GM23338 (cell line): Measurements from ENCODE around the gene TAF1B. TPM values are rescaled to one million over a fixed set of nuclear protein-coding genes. Genes with fewer than 3 reads are reported as not detected.

Experiments
- ATAC-seq: fragments of 200-7000 bp; cut with Tn5 transposase; 3 replicates; pipeline ENCODE4 v1.9.1; 2020
- DNase-seq: peaks from one replicate; pipeline ENCODE4 v3.0.0-alpha.2; 2015; ENCODE audit warnings: low spot score
- H2AFZ ChIP-seq: fragments of 200-600 bp; sonication (generic); 2 replicates; pipeline ENCODE4 v1.8.0; 2016; ENCODE audit warnings: antibody characterized with exemption, mild to moderate bottlenecking, moderate library complexity
- H3F3A ChIP-seq: fragments of 200-600 bp; sonication (generic); replicated peaks from 2 replicates; pipeline ENCODE4 v1.8.0; 2017; ENCODE audit warnings: antibody characterized with exemption, mixed run types, low read depth
- H3K27ac ChIP-seq: fragments of 200-600 bp; sonication (generic); 2 replicates; pipeline ENCODE4 v1.6.1; 2016; ENCODE audit warnings: low read depth
- H3K27me3 ChIP-seq: fragments of 200-600 bp; sonication (generic); 2 replicates; pipeline ENCODE4 v1.8.0; 2016; ENCODE audit warnings: mild to moderate bottlenecking, mixed run types, moderate library complexity; ENCODE audit not compliant: insufficient read depth
- H3K36me3 ChIP-seq: fragments of 200-600 bp; sonication (generic); 2 replicates; pipeline ENCODE4 v1.8.0; 2016; ENCODE audit warnings: mild to moderate bottlenecking; ENCODE audit not compliant: insufficient read depth
- H3K4me1 ChIP-seq: fragments of 200-600 bp; sonication (generic); 2 replicates; pipeline ENCODE4 v1.8.0; 2016; ENCODE audit warnings: mild to moderate bottlenecking, moderate library complexity; ENCODE audit not compliant: insufficient read depth
- H3K4me2 ChIP-seq: fragments of 200-600 bp; sonication (generic); 2 replicates; pipeline ENCODE4 v1.7.1; 2017; ENCODE audit warnings: mixed run types
- H3K4me3 ChIP-seq: fragments of 200-600 bp; sonication (generic); 2 replicates; pipeline ENCODE4 v1.6.1; 2016; ENCODE audit warnings: mixed run types
- H3K79me2 ChIP-seq: fragments of 200-600 bp; sonication (generic); replicated peaks from 2 replicates; pipeline ENCODE4 v1.8.0; 2017; ENCODE audit warnings: mild to moderate bottlenecking; ENCODE audit not compliant: insufficient read depth
- H3K9me2 ChIP-seq: fragments of 200-600 bp; sonication (generic); 2 replicates; pipeline ENCODE4 v1.8.0; 2017; ENCODE audit not compliant: insufficient read depth
- H4K20me1 ChIP-seq: fragments of 200-600 bp; sonication (generic); replicated peaks from 2 replicates; pipeline ENCODE4 v1.8.0; 2017; ENCODE audit warnings: mild to moderate bottlenecking; ENCODE audit not compliant: insufficient read depth
- H3K27ac Mint-ChIP-seq: 2 replicates; pipeline ENCODE4 v1.8.0; 2020; ENCODE audit warnings: inconsistent platforms, mild to moderate bottlenecking, moderate library complexity, mixed read lengths
- H3K27me3 Mint-ChIP-seq: 3 replicates; pipeline ENCODE4 v1.8.0; 2022; ENCODE audit warnings: low read depth, mild to moderate bottlenecking, moderate library complexity, mixed read lengths, inconsistent platforms; ENCODE audit not compliant: insufficient read depth, poor library complexity
- H3K36me3 Mint-ChIP-seq: 3 replicates; pipeline ENCODE4 v1.8.0; 2021; ENCODE audit warnings: low read depth, mild to moderate bottlenecking, inconsistent platforms, moderate library complexity, mixed read lengths
- H3K4me1 Mint-ChIP-seq: 3 replicates; pipeline ENCODE4 v1.8.0; 2020; ENCODE audit warnings: mild to moderate bottlenecking, inconsistent platforms, mixed read lengths
- H3K4me3 Mint-ChIP-seq: 3 replicates; pipeline ENCODE4 v1.8.0; 2021; ENCODE audit warnings: moderate library complexity, mild to moderate bottlenecking, inconsistent platforms, mixed read lengths
- H3K9me3 Mint-ChIP-seq: 3 replicates; pipeline ENCODE4 v1.8.0; 2020; ENCODE audit warnings: moderate library complexity, mild to moderate bottlenecking, inconsistent platforms, mixed read lengths
- CREB1 ChIP-seq: fragments of 250-450 bp; sonication (Bioruptor Pico); IDR thresholded peaks from 2 replicates; pipeline ENCODE4 v1.5.0; 2020; ENCODE audit warnings: low read depth, mild to moderate bottlenecking, moderate library complexity
- ETS1 ChIP-seq: IDR thresholded peaks from 2 replicates; pipeline ENCODE4 v1.6.1; 2016; ENCODE audit warnings: antibody characterized with exemption
- EZH2 ChIP-seq: fragments of 200-600 bp; sonication (generic); IDR thresholded peaks from one replicate; pipeline ENCODE4 v1.8.0; 2017; ENCODE audit warnings: antibody characterized with exemption, mild to moderate bottlenecking, low read depth; ENCODE audit not compliant: unreplicated experiment
- EZH2phosphoT487 ChIP-seq: fragments of 200-600 bp; sonication (generic); IDR thresholded peaks from one replicate; pipeline ENCODE4 v1.8.1; 2018; ENCODE audit warnings: antibody characterized with exemption; ENCODE audit not compliant: unreplicated experiment
- JUNB ChIP-seq: IDR thresholded peaks from one replicate; pipeline ENCODE4 v1.6.1; 2016; ENCODE audit warnings: antibody characterized with exemption; ENCODE audit not compliant: unreplicated experiment
- NANOG ChIP-seq: IDR thresholded peaks from 2 replicates; pipeline ENCODE4 v1.6.1; 2016; ENCODE audit warnings: antibody characterized with exemption, borderline replicate concordance
- POLR2AphosphoS5 ChIP-seq: IDR thresholded peaks from 2 replicates; pipeline ENCODE4 v1.6.1; 2016; ENCODE audit warnings: antibody characterized with exemption, low read depth
- REST ChIP-seq: IDR thresholded peaks from one replicate; pipeline ENCODE4 v1.6.1; 2018; ENCODE audit warnings: antibody characterized with exemption; ENCODE audit not compliant: unreplicated experiment
- STAT1 ChIP-seq: IDR thresholded peaks from one replicate; pipeline ENCODE4 v1.6.1; 2016; ENCODE audit warnings: antibody characterized with exemption; ENCODE audit not compliant: unreplicated experiment
- ZNF114 ChIP-seq: fragments of 250-450 bp; sonication (Bioruptor Pico); IDR thresholded peaks from 2 replicates; pipeline ENCODE4 v1.5.0; 2020; ENCODE audit warnings: mild to moderate bottlenecking, moderate library complexity
- ZNF331 ChIP-seq: fragments of 250-450 bp; sonication (Bioruptor Pico); IDR thresholded peaks from 2 replicates; pipeline ENCODE4 v1.5.0; 2020; ENCODE audit warnings: low read depth, mild to moderate bottlenecking, moderate library complexity
- polyA plus RNA-seq: library from polyadenylated mRNA; unstranded; fragments of >200 nt; fragmentation: Nextera tagmentation; extraction: Ambion mirVana; gene quantifications from 2 replicates; pipeline ENCODE4 v1.2.1, GENCODE V29; 2016
- total RNA-seq: library from RNA; depleted of rRNA; stranded (reverse); fragments of >200 nt; shearing (Covaris generic); gene quantifications from 2 replicates; pipeline ENCODE4 v1.2.3, GENCODE V29; 2014
- TF ChIP-seq, protein P1 (sequence below): fragments of 250-450 bp; sonication (Bioruptor Pico); IDR thresholded peaks from 2 replicates; pipeline ENCODE4 v1.5.0; 2020; ENCODE audit warnings: mild to moderate bottlenecking, moderate library complexity
- TF ChIP-seq, protein P2 (sequence below), 2 experiments: fragments of 200-600 bp in 1 of 2; sonication (generic) in 1 of 2; conservative IDR thresholded peaks; 2 replicates each; pipeline versions ENCODE4 v1.5.1 to v1.6.1; 2016 to 2017; ENCODE audit warnings: antibody characterized with exemption in 2 of 2, low read depth in 2 of 2, mild to moderate bottlenecking in 2 of 2, moderate library complexity in 1 of 2

Gene TAF1B
- total and polyA plus RNA-seq, 2 experiments from 2014 or later = 22.2 to 28.9 TPM

GRCh38 chr2:9826208-9826607, 17.1 kb upstream of the TAF1B start:
- H3K27me3 Mint-ChIP-seq = peaks cover 4% of the 10 kb centered on the region
- 0 out of 2 replicates have a peak, but pooled peaks cover 3% of the 10 kb centered on the region for H3K4me1 ChIP-seq

More at GRCh38 chr2:9826208-9826607, 17.1 kb upstream of the TAF1B start:
- Mint-ChIP-seq H3K4me3 (no peak overlapping the region), H3K27ac (no peak overlapping the region), H3K36me3 (no peaks in the 10 kb centered on the region), H3K4me1 (peaks cover 4% of the 10 kb centered on the region; the same call in 1 of the 3 replicates), H3K9me3 (no peaks in the 10 kb centered on the region)
- H3K36me3 ChIP-seq = no peaks in the 10 kb centered on the region
- ATAC-seq = no peak
- no peak overlapping the region for H3K4me3 ChIP-seq
- TF ChIP-seq ZNF114 (CRISPR knock-in tag) = no peak
- no peak for TF ChIP-seq CREB1 (CRISPR knock-in tag)
- no peak for TF ChIP-seq ZNF331 (CRISPR knock-in tag)
- no peak for TF ChIP-seq ETS1
- no peak for TF ChIP-seq NANOG
- TF ChIP-seq, protein P1, sequence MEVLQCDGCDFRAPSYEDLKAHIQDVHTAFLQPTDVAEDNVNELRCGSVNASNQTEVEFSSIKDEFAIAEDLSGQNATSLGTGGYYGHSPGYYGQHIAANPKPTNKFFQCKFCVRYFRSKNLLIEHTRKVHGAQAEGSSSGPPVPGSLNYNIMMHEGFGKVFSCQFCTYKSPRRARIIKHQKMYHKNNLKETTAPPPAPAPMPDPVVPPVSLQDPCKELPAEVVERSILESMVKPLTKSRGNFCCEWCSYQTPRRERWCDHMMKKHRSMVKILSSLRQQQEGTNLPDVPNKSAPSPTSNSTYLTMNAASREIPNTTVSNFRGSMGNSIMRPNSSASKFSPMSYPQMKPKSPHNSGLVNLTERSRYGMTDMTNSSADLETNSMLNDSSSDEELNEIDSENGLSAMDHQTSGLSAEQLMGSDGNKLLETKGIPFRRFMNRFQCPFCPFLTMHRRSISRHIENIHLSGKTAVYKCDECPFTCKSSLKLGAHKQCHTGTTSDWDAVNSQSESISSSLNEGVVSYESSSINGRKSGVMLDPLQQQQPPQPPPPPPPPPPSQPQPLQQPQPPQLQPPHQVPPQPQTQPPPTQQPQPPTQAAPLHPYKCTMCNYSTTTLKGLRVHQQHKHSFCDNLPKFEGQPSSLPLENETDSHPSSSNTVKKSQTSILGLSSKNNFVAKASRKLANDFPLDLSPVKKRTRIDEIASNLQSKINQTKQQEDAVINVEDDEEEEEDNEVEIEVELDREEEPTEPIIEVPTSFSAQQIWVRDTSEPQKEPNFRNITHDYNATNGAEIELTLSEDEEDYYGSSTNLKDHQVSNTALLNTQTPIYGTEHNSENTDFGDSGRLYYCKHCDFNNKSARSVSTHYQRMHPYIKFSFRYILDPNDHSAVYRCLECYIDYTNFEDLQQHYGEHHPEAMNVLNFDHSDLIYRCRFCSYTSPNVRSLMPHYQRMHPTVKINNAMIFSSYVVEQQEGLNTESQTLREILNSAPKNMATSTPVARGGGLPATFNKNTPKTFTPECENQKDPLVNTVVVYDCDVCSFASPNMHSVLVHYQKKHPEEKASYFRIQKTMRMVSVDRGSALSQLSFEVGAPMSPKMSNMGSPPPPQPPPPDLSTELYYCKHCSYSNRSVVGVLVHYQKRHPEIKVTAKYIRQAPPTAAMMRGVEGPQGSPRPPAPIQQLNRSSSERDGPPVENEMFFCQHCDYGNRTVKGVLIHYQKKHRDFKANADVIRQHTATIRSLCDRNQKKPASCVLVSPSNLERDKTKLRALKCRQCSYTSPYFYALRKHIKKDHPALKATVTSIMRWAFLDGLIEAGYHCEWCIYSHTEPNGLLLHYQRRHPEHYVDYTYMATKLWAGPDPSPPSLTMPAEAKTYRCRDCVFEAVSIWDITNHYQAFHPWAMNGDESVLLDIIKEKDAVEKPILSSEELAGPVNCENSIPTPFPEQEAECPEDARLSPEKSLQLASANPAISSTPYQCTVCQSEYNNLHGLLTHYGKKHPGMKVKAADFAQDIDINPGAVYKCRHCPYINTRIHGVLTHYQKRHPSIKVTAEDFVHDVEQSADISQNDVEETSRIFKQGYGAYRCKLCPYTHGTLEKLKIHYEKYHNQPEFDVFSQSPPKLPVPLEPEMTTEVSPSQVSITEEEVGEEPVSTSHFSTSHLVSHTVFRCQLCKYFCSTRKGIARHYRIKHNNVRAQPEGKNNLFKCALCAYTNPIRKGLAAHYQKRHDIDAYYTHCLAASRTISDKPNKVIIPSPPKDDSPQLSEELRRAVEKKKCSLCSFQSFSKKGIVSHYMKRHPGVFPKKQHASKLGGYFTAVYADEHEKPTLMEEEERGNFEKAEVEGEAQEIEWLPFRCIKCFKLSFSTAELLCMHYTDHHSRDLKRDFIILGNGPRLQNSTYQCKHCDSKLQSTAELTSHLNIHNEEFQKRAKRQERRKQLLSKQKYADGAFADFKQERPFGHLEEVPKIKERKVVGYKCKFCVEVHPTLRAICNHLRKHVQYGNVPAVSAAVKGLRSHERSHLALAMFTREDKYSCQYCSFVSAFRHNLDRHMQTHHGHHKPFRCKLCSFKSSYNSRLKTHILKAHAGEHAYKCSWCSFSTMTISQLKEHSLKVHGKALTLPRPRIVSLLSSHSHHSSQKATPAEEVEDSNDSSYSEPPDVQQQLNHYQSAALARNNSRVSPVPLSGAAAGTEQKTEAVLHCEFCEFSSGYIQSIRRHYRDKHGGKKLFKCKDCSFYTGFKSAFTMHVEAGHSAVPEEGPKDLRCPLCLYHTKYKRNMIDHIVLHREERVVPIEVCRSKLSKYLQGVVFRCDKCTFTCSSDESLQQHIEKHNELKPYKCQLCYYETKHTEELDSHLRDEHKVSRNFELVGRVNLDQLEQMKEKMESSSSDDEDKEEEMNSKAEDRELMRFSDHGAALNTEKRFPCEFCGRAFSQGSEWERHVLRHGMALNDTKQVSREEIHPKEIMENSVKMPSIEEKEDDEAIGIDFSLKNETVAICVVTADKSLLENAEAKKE (CRISPR knock-in tag) = no peak
- TF ChIP-seq POLR2AphosphoS5 = no peak
- no peak for TF ChIP-seq EZH2phosphoT487
- TF ChIP-seq JUNB = no peak
- TF ChIP-seq, protein P2, sequence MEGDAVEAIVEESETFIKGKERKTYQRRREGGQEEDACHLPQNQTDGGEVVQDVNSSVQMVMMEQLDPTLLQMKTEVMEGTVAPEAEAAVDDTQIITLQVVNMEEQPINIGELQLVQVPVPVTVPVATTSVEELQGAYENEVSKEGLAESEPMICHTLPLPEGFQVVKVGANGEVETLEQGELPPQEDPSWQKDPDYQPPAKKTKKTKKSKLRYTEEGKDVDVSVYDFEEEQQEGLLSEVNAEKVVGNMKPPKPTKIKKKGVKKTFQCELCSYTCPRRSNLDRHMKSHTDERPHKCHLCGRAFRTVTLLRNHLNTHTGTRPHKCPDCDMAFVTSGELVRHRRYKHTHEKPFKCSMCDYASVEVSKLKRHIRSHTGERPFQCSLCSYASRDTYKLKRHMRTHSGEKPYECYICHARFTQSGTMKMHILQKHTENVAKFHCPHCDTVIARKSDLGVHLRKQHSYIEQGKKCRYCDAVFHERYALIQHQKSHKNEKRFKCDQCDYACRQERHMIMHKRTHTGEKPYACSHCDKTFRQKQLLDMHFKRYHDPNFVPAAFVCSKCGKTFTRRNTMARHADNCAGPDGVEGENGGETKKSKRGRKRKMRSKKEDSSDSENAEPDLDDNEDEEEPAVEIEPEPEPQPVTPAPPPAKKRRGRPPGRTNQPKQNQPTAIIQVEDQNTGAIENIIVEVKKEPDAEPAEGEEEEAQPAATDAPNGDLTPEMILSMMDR (conservative IDR thresholded peaks at IDR 0.05; ENCODE audit: low read depth in 2 of 2) = no peak
- TF ChIP-seq REST = no peak
- TF ChIP-seq EZH2 = no peak
- TF ChIP-seq STAT1 = no peak
- H3K9me2 ChIP-seq = no peaks in the 10 kb centered on the region
- no peak for DNase-seq
- H3K79me2 ChIP-seq = no peaks in the 10 kb centered on the region
- no peak overlapping the region for H2AFZ ChIP-seq
- no peak overlapping the region for H3K27ac ChIP-seq
- H3K27me3 ChIP-seq = no peaks in the 10 kb centered on the region
- no peak overlapping the region for H3K4me2 ChIP-seq
- H3F3A ChIP-seq = no peaks in the 10 kb centered on the region
- H4K20me1 ChIP-seq = no peaks in the 10 kb centered on the region
